Peyer's patch (tissue), 4 donors: ENCODE results near the gene COBL. TPM values are rescaled to one million over a fixed set of nuclear protein-coding genes. Genes with fewer than 3 reads are reported as not detected.

Experiments used
- DNase-seq, 3 donors: peaks; one replicate each; pipeline ENCODE4 v3.0.0-alpha.2; 2017 to 2019
- H3K27ac ChIP-seq, 4 donors: fragments of 200-600 bp; sonication (generic); one replicate each; pipeline ENCODE4 v1.5.1; 2016 to 2019
- H3K27me3 ChIP-seq, 2 donors: fragments of 200-600 bp; sonication (generic); one replicate each; pipeline ENCODE4 v1.5.1; 2019
- H3K36me3 ChIP-seq, 3 donors: fragments of 200-600 bp; sonication (generic); one replicate each; pipeline ENCODE4 v1.5.1; 2016 to 2019
- H3K4me1 ChIP-seq, 4 donors: fragments of 200-600 bp; sonication (generic); one replicate each; pipeline ENCODE4 v1.5.1; 2016 to 2019
- H3K4me3 ChIP-seq, 4 donors: fragments of 200-600 bp; sonication (generic); 1 replicate in 3 of 4; 2 replicates in 1 of 4; pipeline ENCODE4 v1.5.1; 2016 to 2019; ENCODE audit warnings: mild to moderate bottlenecking in 1 of 4
- H3K9me3 ChIP-seq, 4 donors: fragments of 200-600 bp; sonication (generic); one replicate each; pipeline ENCODE4 v1.5.1; 2016 to 2019; ENCODE audit warnings: mild to moderate bottlenecking in 1 of 4
- CTCF ChIP-seq, 6 experiments: fragments of 450-650 bp in 4 of 6; fragments of 200-600 bp in 2 of 6; sonication (generic) in 1 of 6; IDR thresholded peaks; one replicate each; pipeline ENCODE4 v1.5.1; 2017 to 2019; ENCODE audit warnings: antibody characterized with exemption in 6 of 6, mild to moderate bottlenecking in 3 of 6, moderate library complexity in 1 of 6
- POLR2A ChIP-seq, 2 donors: fragments of 450-650 bp; IDR thresholded peaks; one replicate each; pipeline ENCODE4 v1.5.1; 2017; ENCODE audit warnings: antibody characterized with exemption in 2 of 2, mild to moderate bottlenecking in 2 of 2, moderate library complexity in 2 of 2
- total RNA-seq, 4 donors: library from RNA; depleted of rRNA; stranded (reverse); fragments of >200 nt; gene quantifications; one replicate each; pipeline ENCODE4 v1.1.0, GENCODE V29; 2016

Gene COBL
- total RNA-seq, 4 donors from 2014 or later: 25.6 to 129 (median 116) TPM

GRCh38 chr7:51026341-51026740, 290.3 kb downstream of the COBL start:
- TF ChIP-seq POLR2A (IDR thresholded peaks at IDR 0.05): no peak
- TF ChIP-seq CTCF (IDR thresholded peaks at IDR 0.05): no peak
- Histone ChIP-seq H3K27ac (no peak overlapping the region), H3K4me3 (no peak overlapping the region), H3K4me1 (no peaks in the 10 kb centered on the region), H3K9me3 (no peaks in the 10 kb centered on the region), H3K27me3 (no peaks in the 10 kb centered on the region), H3K36me3 (peaks cover 0 to 49% (median 0%) of the 10 kb centered on the region in 3 donors)
- DNase-seq: no peak

- Histone ChIP-seq H3K27ac (no peak overlapping the region), H3K4me3 (no peak overlapping the region), H3K9me3 (no peaks in the 10 kb centered on the region), H3K4me1 (no peaks in the 10 kb centered on the region), H3K36me3 (peaks cover 0 to 49% (median 0%) of the 10 kb centered on the region in 3 donors), H3K27me3 (no peaks in the 10 kb centered on the region)
- no peak for DNase-seq
- TF ChIP-seq POLR2A (IDR thresholded peaks at IDR 0.05): no peak
- TF ChIP-seq CTCF (IDR thresholded peaks at IDR 0.05): no peak
Measured at GRCh38 chr7:51025668-51026067, 290.9 kb downstream of the COBL start.

- Histone ChIP-seq H3K27ac (no peak overlapping the region), H3K36me3 (peaks cover 0 to 49% (median 0%) of the 10 kb centered on the region in 3 donors), H3K9me3 (no peaks in the 10 kb centered on the region), H3K4me3 (no peak overlapping the region), H3K4me1 (no peaks in the 10 kb centered on the region), H3K27me3 (no peaks in the 10 kb centered on the region)
- no peak for TF ChIP-seq CTCF (IDR thresholded peaks at IDR 0.05)
- no peak for TF ChIP-seq POLR2A (IDR thresholded peaks at IDR 0.05)
- DNase-seq: no peak
Measured at GRCh38 chr7:51024867-51025266, 291.7 kb downstream of the COBL start.

GRCh38 chr7:51023547-51023946, 293.1 kb downstream of the COBL start:
- Histone ChIP-seq H3K4me1 (no peaks in the 10 kb centered on the region), H3K27me3 (no peaks in the 10 kb centered on the region), H3K36me3 (peaks cover 0 to 39% (median 0%) of the 10 kb centered on the region in 3 donors), H3K9me3 (no peaks in the 10 kb centered on the region), H3K27ac (no peak overlapping the region), H3K4me3 (no peak overlapping the region)
- no peak for DNase-seq
- TF ChIP-seq POLR2A (IDR thresholded peaks at IDR 0.05) (no peak), CTCF (IDR thresholded peaks at IDR 0.05) (no peak)

- Histone ChIP-seq H3K4me1 (no peaks in the 10 kb centered on the region), H3K36me3 (peaks cover 0 to 32% (median 0%) of the 10 kb centered on the region in 3 donors), H3K27ac (no peak overlapping the region), H3K9me3 (no peaks in the 10 kb centered on the region), H3K4me3 (no peak overlapping the region), H3K27me3 (no peaks in the 10 kb centered on the region)
- TF ChIP-seq POLR2A (IDR thresholded peaks at IDR 0.05) (no peak), CTCF (IDR thresholded peaks at IDR 0.05) (no peak)
- DNase-seq: no peak
Measured at GRCh38 chr7:51022821-51023220, 293.8 kb downstream of the COBL start.
